ENCODE data around the gene PDE6C.

GRCh38 chr10:93697207-93697606 is 84.9 kb downstream of the PDE6C start:
- TF ChIP-seq POLR2AphosphoS5 (IDR thresholded peaks at IDR 0.05; ENCODE audit: borderline replicate concordance, low read depth, low read length) = no peak
- no peak for TF ChIP-seq EZH2 (IDR thresholded peaks at IDR 0.05)

Data from SK-N-MC (cell line).